Heart left ventricle (tissue), 16 donors: ENCODE data around the gene TMTC2. TPM values are rescaled to one million over a fixed set of nuclear protein-coding genes. Genes with fewer than 3 reads are reported as not detected.

Experiments
- ATAC-seq, 4 donors: fragments of 200-7000 bp; cut with Tn5 transposase; one replicate each; pipeline ENCODE4 v1.9.1; 2020 to 2022; ENCODE audit warnings: moderate library complexity in 4 of 4, mild to moderate bottlenecking in 3 of 4, moderate number of reproducible peaks in 1 of 4
- DNase-seq, 5 donors: peaks; one replicate each; pipeline ENCODE4 v3.0.0-alpha.2; 2020
- H3K27ac ChIP-seq, 12 donors: fragments of 200-600 bp; sonication (generic) in 4 of 12; one replicate each; pipeline versions ENCODE4 v1.5.0 to v1.8.0; 2016 to 2022; ENCODE audit warnings: mild to moderate bottlenecking in 2 of 12
- H3K27me3 ChIP-seq, 9 donors: fragments of 200-600 bp; sonication (generic) in 2 of 9; one replicate each; pipeline versions ENCODE4 v1.5.1 to v1.8.0; 2016 to 2022; ENCODE audit warnings: mild to moderate bottlenecking in 3 of 9
- H3K36me3 ChIP-seq, 9 donors: fragments of 200-600 bp; sonication (generic) in 2 of 9; one replicate each; pipeline versions ENCODE4 v1.5.0 to v1.8.0; 2018 to 2022; ENCODE audit warnings: mild to moderate bottlenecking in 2 of 9
- H3K4me1 ChIP-seq, 12 donors: fragments of 200-600 bp; sonication (generic) in 4 of 12; one replicate each; pipeline versions ENCODE4 v1.5.0 to v1.8.0; 2016 to 2022; ENCODE audit warnings: mild to moderate bottlenecking in 3 of 12
- H3K4me3 ChIP-seq, 12 donors: fragments of 200-600 bp; sonication (generic) in 4 of 12; one replicate each; pipeline versions ENCODE4 v1.5.0 to v1.8.0; 2017 to 2022; ENCODE audit warnings: mild to moderate bottlenecking in 9 of 12, moderate library complexity in 4 of 12
- H3K9me3 ChIP-seq, 12 donors: fragments of 200-600 bp; sonication (generic) in 4 of 12; one replicate each; pipeline versions ENCODE4 v1.5.0 to v1.8.0; 2016 to 2022; ENCODE audit warnings: mild to moderate bottlenecking in 1 of 12
- POLR2A ChIP-seq, 2 donors: fragments of 450-650 bp; IDR thresholded peaks; one replicate each; pipeline ENCODE4 v1.6.1; 2017; ENCODE audit warnings: antibody characterized with exemption in 2 of 2, mild to moderate bottlenecking in 2 of 2, moderate library complexity in 2 of 2
- WGBS, 4 donors: extraction: QIAGEN DNeasy Blood & Tissue Kit in 2 of 4; methylation state at CpG; one replicate each; pipeline versions ENCODE4 v1.1.5 to v1.1.7; 2013 to 2018; 5-methylcytosine and 5-hydroxymethylcytosine counted together
- intact Hi-C, 10 donors: fragments of 100-400 bp; cut with DNase I; formaldehyde crosslinking; loops; one replicate each; pipeline versions ENCODE4 v1.11.1 to v1.14.2; 2022
- polyA plus RNA-seq, 2 donors: library from polyadenylated mRNA; stranded (reverse); fragments of 200-250 nt; gene quantifications; one replicate each; pipeline ENCODE4 v1.2.3, GENCODE V29; 2013
- total RNA-seq, 9 donors: library from RNA; depleted of rRNA in 2 of 9; stranded (reverse); fragments of >200 nt in 2 of 9; fragmentation: NEBNext Ultra II Directional in 3 of 9; extraction: Animal tissue kit (Norgen Biotek cat#: 25700) in 3 of 9; gene quantifications; one replicate each; pipeline versions ENCODE4 v1.1.0 to v1.2.4, GENCODE V29; 2016 to 2023
- TF ChIP-seq, protein P1 (sequence below), 12 donors: fragments of 200-600 bp; sonication (generic) in 4 of 12; IDR thresholded peaks; one replicate each; pipeline versions ENCODE4 v1.5.0 to v1.8.0; 2018 to 2022; ENCODE audit warnings: antibody characterized with exemption in 12 of 12, mild to moderate bottlenecking in 5 of 12
- donor health status: ischemic (EF 13 %, LVEDD 7.1; RV severe dilation, severe dysfunction).
- donor health status: healthy with polysubstance abuse.
- donor health status: DM: no; HTN: yes; CAD: no.
- donor health status: DM: no; HTN: no; CAD: no.
- donor health status: ischemic (EF 25% LVEDD 6.9; RV normal size, moderate dysfunction).
- donor health status: ischemic (EF 25% LVEDD 5.7; RV mildly dilated, moderate dysfunction).
- donor health status: healthy.
- donor health status: DM: yes; HTN: yes; CAD: no.
- donor health status: ischemic (EF 35%, LVEDD 5.7; RV mildly dilated, moderate dysfunction).
- donor health status: nonischemic (EF 11% LVEDD 7.7; RV severe dilation, severe dysfunction).
- donor health status: DM: yes; HTN: yes; CAD: no.
- donor health status: PGD.
- donor health status: ischemic (EF 29% LVEDD 5.4; RV normal size, mild dysfunction).
- donor health status: nonischemic (EF 23%, LVEDD 6.1; RV moderate dilation, normal function).

Gene TMTC2
- total and polyA plus RNA-seq, 11 donors = 1.1 to 5.7 (median 3.3) TPM

GRCh38 chr12:82972624-82973023 is 285.9 kb downstream of the TMTC2 start:
- Histone ChIP-seq H3K4me3 (no peak overlapping the region), H3K36me3 (no peaks in the 10 kb centered on the region), H3K9me3 (no peaks in the 10 kb centered on the region), H3K4me1 (no peaks in the 10 kb centered on the region), H3K27me3 (no peaks in the 10 kb centered on the region), H3K27ac (no peak overlapping the region)
- TF ChIP-seq, protein P1, sequence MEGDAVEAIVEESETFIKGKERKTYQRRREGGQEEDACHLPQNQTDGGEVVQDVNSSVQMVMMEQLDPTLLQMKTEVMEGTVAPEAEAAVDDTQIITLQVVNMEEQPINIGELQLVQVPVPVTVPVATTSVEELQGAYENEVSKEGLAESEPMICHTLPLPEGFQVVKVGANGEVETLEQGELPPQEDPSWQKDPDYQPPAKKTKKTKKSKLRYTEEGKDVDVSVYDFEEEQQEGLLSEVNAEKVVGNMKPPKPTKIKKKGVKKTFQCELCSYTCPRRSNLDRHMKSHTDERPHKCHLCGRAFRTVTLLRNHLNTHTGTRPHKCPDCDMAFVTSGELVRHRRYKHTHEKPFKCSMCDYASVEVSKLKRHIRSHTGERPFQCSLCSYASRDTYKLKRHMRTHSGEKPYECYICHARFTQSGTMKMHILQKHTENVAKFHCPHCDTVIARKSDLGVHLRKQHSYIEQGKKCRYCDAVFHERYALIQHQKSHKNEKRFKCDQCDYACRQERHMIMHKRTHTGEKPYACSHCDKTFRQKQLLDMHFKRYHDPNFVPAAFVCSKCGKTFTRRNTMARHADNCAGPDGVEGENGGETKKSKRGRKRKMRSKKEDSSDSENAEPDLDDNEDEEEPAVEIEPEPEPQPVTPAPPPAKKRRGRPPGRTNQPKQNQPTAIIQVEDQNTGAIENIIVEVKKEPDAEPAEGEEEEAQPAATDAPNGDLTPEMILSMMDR (IDR thresholded peaks at IDR 0.05) = no peak
- TF ChIP-seq POLR2A (IDR thresholded peaks at IDR 0.05) = no peak
- 89 to 97% (median 93%) methylated on average over 3 of the region's 3 CpGs for WGBS, 4 donors
- no peak for DNase-seq
- intact Hi-C loops = no loop called here
- ATAC-seq = no peak

DNA sequence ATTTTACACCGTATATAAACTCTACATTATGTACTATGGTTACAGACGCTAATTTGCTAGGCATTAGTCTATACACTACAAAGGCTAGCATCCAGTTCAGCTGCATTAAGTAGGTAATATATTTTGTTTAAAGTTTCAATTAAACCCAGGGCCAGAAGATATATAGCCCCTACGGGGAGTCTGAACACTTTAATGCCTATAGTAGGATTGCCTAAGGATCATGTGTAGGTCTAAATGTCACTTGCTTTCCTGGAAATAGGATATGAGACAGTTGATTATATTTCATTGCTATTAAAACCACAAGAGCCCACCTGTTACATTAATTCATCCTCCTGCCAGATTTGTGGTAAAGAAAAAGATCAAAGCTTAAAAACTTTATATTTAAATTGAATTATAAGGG is 286.9 kb downstream of the TMTC2 start:
- H3K36me3 ChIP-seq = no peaks in the 10 kb centered on the region
- no peak overlapping the region for H3K27ac ChIP-seq
- DNase-seq (no peak), ATAC-seq (no peak)
- intact Hi-C loops = no loop called here
- TF ChIP-seq, protein P1 (IDR thresholded peaks at IDR 0.05) = no peak
- TF ChIP-seq POLR2A (IDR thresholded peaks at IDR 0.05) = no peak
- no peaks in the 10 kb centered on the region for H3K4me1 ChIP-seq
- 94 to 99% (median 96%) methylated on average over 3 of the region's 3 CpGs for WGBS, 4 donors
- H3K9me3 ChIP-seq = no peaks in the 10 kb centered on the region
- H3K4me3 ChIP-seq = no peak overlapping the region
- no peaks in the 10 kb centered on the region for H3K27me3 ChIP-seq

- DNase-seq (no peak), ATAC-seq (no peak)
- Histone ChIP-seq H3K27ac (no peak overlapping the region), H3K27me3 (no peaks in the 10 kb centered on the region), H3K36me3 (no peaks in the 10 kb centered on the region), H3K4me1 (no peaks in the 10 kb centered on the region), H3K9me3 (no peaks in the 10 kb centered on the region), H3K4me3 (no peak overlapping the region)
- no peak for TF ChIP-seq POLR2A (IDR thresholded peaks at IDR 0.05)
- TF ChIP-seq, protein P1 (IDR thresholded peaks at IDR 0.05) = no peak
- intact Hi-C loops = no loop called here
- 79 to 88% (median 85%) methylated on average over 1 of the region's 1 CpG for WGBS, 4 donors
Observed at GRCh38 chr12:82981150-82981549, 294.4 kb downstream of the TMTC2 start.

GRCh38 chr12:82994117-82994516 is 307.4 kb downstream of the TMTC2 start:
- WGBS, 4 donors = 91 to 98% (median 95%) methylated on average over 12 of the region's 12 CpGs
- intact Hi-C loops = no loop called here

More at GRCh38 chr12:82994117-82994516, 307.4 kb downstream of the TMTC2 start:
- no peak for DNase-seq
- H3K4me1 ChIP-seq = peaks cover 0 to 9% (median 0%) of the 10 kb centered on the region in 12 donors
- no peaks in the 10 kb centered on the region for H3K9me3 ChIP-seq
- no peaks in the 10 kb centered on the region for H3K36me3 ChIP-seq
- TF ChIP-seq, protein P1 (IDR thresholded peaks at IDR 0.05) = no peak
- TF ChIP-seq POLR2A (IDR thresholded peaks at IDR 0.05) = no peak
- H3K27ac ChIP-seq = no peak overlapping the region
- no peak for ATAC-seq
- no peaks in the 10 kb centered on the region for H3K27me3 ChIP-seq
- no peak overlapping the region for H3K4me3 ChIP-seq
